WTC11 (cell line): ENCODE data around the gene CATSPERE. TPM values are rescaled to one million over a fixed set of nuclear protein-coding genes. Genes with fewer than 3 reads are reported as not detected.

Experiments used
- ATAC-seq: fragments of 200-7000 bp; cut with Tn5 transposase; 2 replicates; pipeline ENCODE4 v1.10.0; 2021; ENCODE audit warnings: mild to moderate bottlenecking, moderate library complexity
- CTCF ChIA-PET: fragments of 300-600 bp; sonication (Branson Sonifier 250); formaldehyde crosslinking; loops from one replicate; lab custom pipeline; 2021; ENCODE audit warnings: antibody characterized with exemption; lab: Charles Lee
- POLR2A ChIA-PET: fragments of 350-600 bp; sonication (Branson Sonifier 250); formaldehyde crosslinking; loops from one replicate; lab custom pipeline; 2021; ENCODE audit warnings: antibody characterized with exemption; lab: Charles Lee
- DNase-seq: peaks from one replicate; pipeline ENCODE4 v3.0.0; 2021; ENCODE audit warnings: low spot score
- H3K27ac Mint-ChIP-seq: 2 replicates; pipeline ENCODE4 v1.8.0; 2021; ENCODE audit warnings: mixed read lengths
- H3K27me3 Mint-ChIP-seq: 2 replicates; pipeline ENCODE4 v1.8.0; 2021; ENCODE audit warnings: low read depth, mild to moderate bottlenecking, moderate library complexity, mixed read lengths
- H3K36me3 Mint-ChIP-seq: 2 replicates; pipeline ENCODE4 v1.8.0; 2021; ENCODE audit warnings: mixed read lengths
- H3K4me1 Mint-ChIP-seq: 2 replicates; pipeline ENCODE4 v1.8.0; 2022; ENCODE audit warnings: mixed read lengths
- H3K4me3 Mint-ChIP-seq: 2 replicates; pipeline ENCODE4 v1.8.0; 2021; ENCODE audit warnings: mild to moderate bottlenecking, moderate library complexity, mixed read lengths
- H3K9me3 Mint-ChIP-seq: 2 replicates; pipeline ENCODE4 v1.8.0; 2021; ENCODE audit warnings: mixed read lengths
- ATF1 ChIP-seq: sonication (generic); formaldehyde crosslinking; IDR thresholded peaks from 2 replicates; pipeline ENCODE4 v1.8.1; 2023; ENCODE audit warnings: mild to moderate bottlenecking, moderate library complexity, missing genetic modification reagents
- CREM ChIP-seq: sonication (generic); formaldehyde crosslinking; IDR thresholded peaks from 2 replicates; pipeline ENCODE4 v1.8.1; 2022; ENCODE audit warnings: mild to moderate bottlenecking, missing genetic modification reagents, moderate library complexity
- CTCF ChIP-seq: fragments of 200-600 bp; IDR thresholded peaks from 2 replicates; pipeline ENCODE4 v1.8.0; 2022; ENCODE audit warnings: antibody characterized with exemption
- E2F1 ChIP-seq: sonication (generic); formaldehyde crosslinking; IDR thresholded peaks from 2 replicates; pipeline ENCODE4 v1.8.0; 2022; ENCODE audit warnings: mild to moderate bottlenecking, missing genetic modification reagents
- FOXJ3 ChIP-seq: sonication (generic); formaldehyde crosslinking; IDR thresholded peaks from 2 replicates; pipeline ENCODE4 v1.9.0; 2021; ENCODE audit warnings: missing genetic modification reagents, mild to moderate bottlenecking, borderline replicate concordance
- GABPB1 ChIP-seq: sonication (generic); formaldehyde crosslinking; IDR thresholded peaks from 2 replicates; pipeline ENCODE4 v1.8.1; 2023; ENCODE audit warnings: mild to moderate bottlenecking, missing genetic modification reagents
- IRF1 ChIP-seq: sonication (generic); formaldehyde crosslinking; IDR thresholded peaks from 2 replicates; pipeline ENCODE4 v1.8.0; 2023; ENCODE audit warnings: missing genetic modification reagents
- JUN ChIP-seq: sonication (generic); formaldehyde crosslinking; IDR thresholded peaks from 2 replicates; pipeline ENCODE4 v1.8.0; 2023; ENCODE audit warnings: mild to moderate bottlenecking, missing genetic modification reagents
- KAT7 ChIP-seq: sonication (generic); formaldehyde crosslinking; IDR thresholded peaks from 2 replicates; pipeline ENCODE4 v1.8.1; 2023; ENCODE audit warnings: missing genetic modification reagents, mild to moderate bottlenecking, borderline replicate concordance
- MYBL2 ChIP-seq: sonication (generic); formaldehyde crosslinking; IDR thresholded peaks from 2 replicates; pipeline ENCODE4 v1.8.1; 2023; ENCODE audit warnings: mild to moderate bottlenecking, moderate library complexity, missing genetic modification reagents
- NFATC4 ChIP-seq: fragments of 250-450 bp; sonication (Bioruptor Pico); IDR thresholded peaks from 2 replicates; pipeline ENCODE4 v1.9.0; 2021; ENCODE audit warnings: mild to moderate bottlenecking
- NR1H2 ChIP-seq: sonication (generic); formaldehyde crosslinking; IDR thresholded peaks from 2 replicates; pipeline ENCODE4 v1.9.0; 2021; ENCODE audit warnings: mild to moderate bottlenecking, moderate library complexity, missing genetic modification reagents
- PRRX2 ChIP-seq: fragments of 250-450 bp; sonication (Bioruptor Pico); IDR thresholded peaks from 2 replicates; pipeline ENCODE4 v1.8.0; 2021; ENCODE audit warnings: mild to moderate bottlenecking
- RORB ChIP-seq: fragments of 250-450 bp; sonication (Bioruptor Pico); IDR thresholded peaks from 2 replicates; pipeline ENCODE4 v1.9.0; 2021; ENCODE audit warnings: mild to moderate bottlenecking
- SMAD3 ChIP-seq: sonication (generic); formaldehyde crosslinking; IDR thresholded peaks from 2 replicates; pipeline ENCODE4 v1.8.0; 2022; ENCODE audit warnings: missing genetic modification reagents, mild to moderate bottlenecking, borderline replicate concordance
- ZBTB21 ChIP-seq: sonication (generic); formaldehyde crosslinking; IDR thresholded peaks from 2 replicates; pipeline ENCODE4 v1.8.1; 2023; ENCODE audit warnings: mild to moderate bottlenecking, missing genetic modification reagents, borderline replicate concordance
- ZMAT4 ChIP-seq: fragments of 250-450 bp; sonication (Bioruptor Pico); IDR thresholded peaks from 2 replicates; pipeline ENCODE4 v1.9.0; 2021; ENCODE audit warnings: mild to moderate bottlenecking
- ZNF121 ChIP-seq: sonication (generic); formaldehyde crosslinking; IDR thresholded peaks from 2 replicates; pipeline ENCODE4 v1.8.0; 2023; ENCODE audit warnings: missing genetic modification reagents
- ZNF263 ChIP-seq: sonication (generic); formaldehyde crosslinking; IDR thresholded peaks from 2 replicates; pipeline ENCODE4 v1.8.1; 2022; ENCODE audit warnings: low read depth, mild to moderate bottlenecking, moderate library complexity, missing genetic modification reagents
- ZNF416 ChIP-seq: fragments of 250-450 bp; sonication (Bioruptor Pico); IDR thresholded peaks from 2 replicates; pipeline ENCODE4 v1.9.0; 2021; ENCODE audit warnings: mild to moderate bottlenecking, inconsistent platforms
- total RNA-seq: library from RNA; stranded (reverse); gene quantifications from 3 replicates; pipeline ENCODE4 v1.2.3, GENCODE V29; 2021
- TF ChIP-seq, protein P1 (sequence below): sonication (generic); formaldehyde crosslinking; IDR thresholded peaks from 2 replicates; pipeline ENCODE4 v1.8.0; 2022; ENCODE audit warnings: mild to moderate bottlenecking, missing genetic modification reagents
- TF ChIP-seq, protein P2 (sequence below): sonication (generic); formaldehyde crosslinking; IDR thresholded peaks from 2 replicates; pipeline ENCODE4 v1.8.1; 2022; ENCODE audit warnings: low read depth, mild to moderate bottlenecking, moderate library complexity, missing genetic modification reagents, borderline replicate concordance
- TF ChIP-seq, protein P3 (sequence below): sonication (generic); formaldehyde crosslinking; IDR thresholded peaks from 2 replicates; pipeline ENCODE4 v1.8.1; 2022; ENCODE audit warnings: mild to moderate bottlenecking, moderate library complexity, missing genetic modification reagents
- TF ChIP-seq, protein P4 (sequence below): sonication (generic); formaldehyde crosslinking; IDR thresholded peaks from 2 replicates; pipeline ENCODE4 v1.8.1; 2023; ENCODE audit warnings: mild to moderate bottlenecking, missing genetic modification reagents, moderate library complexity
- TF ChIP-seq, protein P5 (sequence below): sonication (generic); formaldehyde crosslinking; conservative IDR thresholded peaks from 2 replicates; pipeline ENCODE4 v1.8.1; 2022; ENCODE audit warnings: mild to moderate bottlenecking, missing genetic modification reagents

CATSPERE gene
- total RNA-seq, 1 experiment from 2014 or later = 0.66 TPM

- DNase-seq (peak; percentile 99), ATAC-seq (peak; percentile 95)
- peaks cover 7% of the 10 kb centered on the region; the same call in 1 of the 2 replicates for H3K36me3 Mint-ChIP-seq
- no peaks in the 10 kb centered on the region for H3K27me3 Mint-ChIP-seq
- 0 out of 2 replicates have a peak, but pooled peaks cover 1% of the 10 kb centered on the region for H3K9me3 Mint-ChIP-seq
- H3K4me3 Mint-ChIP-seq = peak overlapping the region; percentile 65
- ChIA-PET POLR2A (interaction anchor here (1.3 kb wide), 1 partner anchor 10 kb away, joined by 6 read pairs; the partner anchor contains the start of gene CATSPERE), CTCF (no interaction called here)
- peak overlapping the region; percentile 93 for H3K27ac Mint-ChIP-seq
- H3K4me1 Mint-ChIP-seq = peaks cover 76% of the 10 kb centered on the region
- TF ChIP-seq ZNF263 = no peak
- peak; percentile 42 for TF ChIP-seq GABPB1
- no peak for TF ChIP-seq ZNF121 (CRISPR knock-in tag)
- TF ChIP-seq, protein P1, sequence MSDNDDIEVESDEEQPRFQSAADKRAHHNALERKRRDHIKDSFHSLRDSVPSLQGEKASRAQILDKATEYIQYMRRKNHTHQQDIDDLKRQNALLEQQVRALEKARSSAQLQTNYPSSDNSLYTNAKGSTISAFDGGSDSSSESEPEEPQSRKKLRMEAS (CRISPR knock-in tag) = peak; percentile 33; the same call in 1 of the 2 replicates
- TF ChIP-seq IRF1 (CRISPR knock-in tag) = no peak
- no peak for TF ChIP-seq FOXJ3
- no peak for TF ChIP-seq NFATC4 (CRISPR knock-in tag)
- no peak for TF ChIP-seq NR1H2
- TF ChIP-seq ZNF416 (CRISPR knock-in tag) = no peak
- TF ChIP-seq SMAD3 = no peak
- TF ChIP-seq, protein P2, sequence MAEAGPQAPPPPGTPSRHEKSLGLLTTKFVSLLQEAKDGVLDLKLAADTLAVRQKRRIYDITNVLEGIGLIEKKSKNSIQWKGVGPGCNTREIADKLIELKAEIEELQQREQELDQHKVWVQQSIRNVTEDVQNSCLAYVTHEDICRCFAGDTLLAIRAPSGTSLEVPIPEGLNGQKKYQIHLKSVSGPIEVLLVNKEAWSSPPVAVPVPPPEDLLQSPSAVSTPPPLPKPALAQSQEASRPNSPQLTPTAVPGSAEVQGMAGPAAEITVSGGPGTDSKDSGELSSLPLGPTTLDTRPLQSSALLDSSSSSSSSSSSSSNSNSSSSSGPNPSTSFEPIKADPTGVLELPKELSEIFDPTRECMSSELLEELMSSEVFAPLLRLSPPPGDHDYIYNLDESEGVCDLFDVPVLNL (CRISPR knock-in tag) = no peak
- TF ChIP-seq, protein P3, sequence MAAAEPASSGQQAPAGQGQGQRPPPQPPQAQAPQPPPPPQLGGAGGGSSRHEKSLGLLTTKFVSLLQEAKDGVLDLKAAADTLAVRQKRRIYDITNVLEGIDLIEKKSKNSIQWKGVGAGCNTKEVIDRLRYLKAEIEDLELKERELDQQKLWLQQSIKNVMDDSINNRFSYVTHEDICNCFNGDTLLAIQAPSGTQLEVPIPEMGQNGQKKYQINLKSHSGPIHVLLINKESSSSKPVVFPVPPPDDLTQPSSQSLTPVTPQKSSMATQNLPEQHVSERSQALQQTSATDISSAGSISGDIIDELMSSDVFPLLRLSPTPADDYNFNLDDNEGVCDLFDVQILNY = peak; percentile 93
- TF ChIP-seq ZMAT4 (CRISPR knock-in tag) = no peak
- TF ChIP-seq ZBTB21 (CRISPR knock-in tag) = no peak
- no peak for TF ChIP-seq JUN (CRISPR knock-in tag)
- 0 out of 2 replicates have a peak, but pooled peaks have one; percentile 4 for TF ChIP-seq KAT7 (CRISPR knock-in tag)
- TF ChIP-seq CREM = no peak
- no peak for TF ChIP-seq CTCF
- no peak for TF ChIP-seq RORB
- no peak for TF ChIP-seq E2F1 (CRISPR knock-in tag)
- TF ChIP-seq, protein P4, sequence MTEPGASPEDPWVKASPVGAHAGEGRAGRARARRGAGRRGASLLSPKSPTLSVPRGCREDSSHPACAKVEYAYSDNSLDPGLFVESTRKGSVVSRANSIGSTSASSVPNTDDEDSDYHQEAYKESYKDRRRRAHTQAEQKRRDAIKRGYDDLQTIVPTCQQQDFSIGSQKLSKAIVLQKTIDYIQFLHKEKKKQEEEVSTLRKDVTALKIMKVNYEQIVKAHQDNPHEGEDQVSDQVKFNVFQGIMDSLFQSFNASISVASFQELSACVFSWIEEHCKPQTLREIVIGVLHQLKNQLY (CRISPR knock-in tag) = no peak
- TF ChIP-seq ATF1 (CRISPR knock-in tag) = no peak
- no peak for TF ChIP-seq PRRX2 (CRISPR knock-in tag)
- TF ChIP-seq, protein P5, sequence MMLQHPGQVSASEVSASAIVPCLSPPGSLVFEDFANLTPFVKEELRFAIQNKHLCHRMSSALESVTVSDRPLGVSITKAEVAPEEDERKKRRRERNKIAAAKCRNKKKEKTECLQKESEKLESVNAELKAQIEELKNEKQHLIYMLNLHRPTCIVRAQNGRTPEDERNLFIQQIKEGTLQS = no peak
- TF ChIP-seq MYBL2 (CRISPR knock-in tag) = no peak; the same call in 1 of the 2 replicates
Observed at GRCh38 chr1:244451951-244452795, 8.9 kb upstream of the CATSPERE start.
